NCI-H1417 treated with DMSO at 0.1 percent for 48 hours (cell line): ENCODE measurements around the gene RNF180.
"Not testable (repeated sequence)": the region's sequence is repeated elsewhere in the genome, so short reads cannot be mapped to it uniquely, and the experiment has no call there.

Experiments
- DNase-seq: peaks from one replicate; lab custom pipeline; 2025; lab: John Stamatoyannopoulos, UW

The RNF180 gene

GRCh38 chr5:64285188-64286130 lies 119.8 kb downstream of the RNF180 start:
- no peak for DNase-seq

DNA sequence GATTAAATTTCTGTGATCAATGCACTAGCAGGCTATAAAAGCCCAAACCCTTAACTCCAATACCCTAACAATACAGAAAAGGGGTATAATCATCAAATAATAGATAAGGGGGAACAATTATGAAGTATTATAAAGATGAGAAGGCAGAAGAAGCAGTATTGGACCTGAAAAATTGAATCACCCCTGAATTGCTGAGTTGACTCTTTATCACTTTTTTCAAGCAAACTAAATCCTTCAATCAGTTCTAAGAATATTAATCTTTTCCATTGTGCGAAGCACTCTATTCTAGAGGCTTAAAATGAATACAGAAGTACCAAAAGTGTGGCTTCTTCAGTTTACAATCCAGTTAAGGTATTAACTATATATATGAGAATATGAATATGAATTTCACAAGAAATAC lies 120.7 kb downstream of the RNF180 start:
- no peak for DNase-seq

DNA sequence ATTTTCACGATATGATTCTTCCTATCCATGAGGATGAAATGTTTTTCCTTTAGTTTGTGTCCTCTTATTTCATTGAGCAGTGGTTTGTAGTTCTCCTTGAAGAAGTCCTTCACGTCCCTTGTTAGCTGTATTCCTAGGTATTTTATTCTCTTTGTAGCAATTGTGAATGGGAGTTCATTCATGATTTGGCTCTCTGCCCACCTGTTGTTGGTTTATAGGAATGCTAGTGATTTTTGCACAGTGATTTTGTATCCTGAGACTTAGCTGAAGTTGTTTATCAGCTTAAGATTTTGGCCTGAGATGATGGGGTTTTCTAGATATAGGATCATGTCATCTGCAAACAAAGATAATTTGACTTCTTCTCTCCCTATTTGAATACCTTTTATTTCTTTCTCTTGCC lies 122.9 kb downstream of the RNF180 start:
- not testable (repeated sequence) for DNase-seq

DNA sequence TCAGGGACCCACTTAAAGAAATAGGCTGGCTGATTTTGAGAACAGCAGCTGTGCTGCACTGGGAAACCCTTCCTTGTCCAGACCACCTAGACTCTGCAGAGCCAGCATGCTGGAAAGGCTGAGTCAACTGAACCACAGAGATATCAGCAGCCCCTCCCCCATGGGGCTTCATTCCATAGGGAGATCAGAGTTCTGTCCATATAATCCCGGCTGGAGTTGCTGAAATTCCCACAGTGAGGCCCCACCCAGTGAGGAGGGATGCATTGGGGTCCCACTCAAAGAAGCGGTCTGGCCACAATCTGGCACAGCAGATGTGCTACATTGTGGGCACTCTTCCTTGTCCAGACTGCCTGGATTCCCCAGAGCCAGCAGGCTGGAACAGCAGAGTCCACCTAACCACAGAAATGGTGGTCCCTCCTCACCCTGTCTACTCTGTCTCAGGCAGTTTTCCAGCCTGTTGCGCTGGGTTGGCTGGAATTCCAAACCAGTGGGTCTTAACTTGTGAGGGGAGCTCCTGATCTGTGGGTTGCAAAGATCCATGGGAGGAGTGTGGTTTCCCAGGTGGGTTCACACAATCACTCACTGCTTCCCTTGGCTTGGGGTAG lies 127.1 kb downstream of the RNF180 start:
- no peak for DNase-seq

DNA sequence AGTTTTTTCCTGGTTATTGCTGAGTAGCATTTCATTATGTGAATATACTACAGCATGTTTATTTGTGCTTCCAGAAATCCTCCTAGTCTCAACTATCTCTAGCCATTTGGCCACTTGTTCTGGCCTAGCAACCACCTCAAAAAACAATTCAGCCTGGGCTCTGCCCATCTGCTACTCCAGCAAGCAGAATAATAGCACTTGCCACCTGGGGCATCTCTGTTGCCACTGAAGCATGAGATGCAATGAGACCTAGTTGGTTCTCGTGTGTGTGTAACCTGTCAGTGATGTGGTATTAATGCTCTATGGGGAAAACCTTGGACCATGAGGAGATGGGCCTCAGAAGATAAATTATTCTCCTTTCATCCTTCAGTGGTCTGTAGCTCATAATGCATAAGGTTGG lies 129.5 kb downstream of the RNF180 start:
- DNase-seq, result no peak

- DNase-seq, result no peak
These were observed 132.9 kb downstream of the RNF180 start for GRCh38 chr5:64298586-64298985.

- no peak for DNase-seq
These were observed 134.2 kb downstream of the RNF180 start for GRCh38 chr5:64299805-64300204.

DNA sequence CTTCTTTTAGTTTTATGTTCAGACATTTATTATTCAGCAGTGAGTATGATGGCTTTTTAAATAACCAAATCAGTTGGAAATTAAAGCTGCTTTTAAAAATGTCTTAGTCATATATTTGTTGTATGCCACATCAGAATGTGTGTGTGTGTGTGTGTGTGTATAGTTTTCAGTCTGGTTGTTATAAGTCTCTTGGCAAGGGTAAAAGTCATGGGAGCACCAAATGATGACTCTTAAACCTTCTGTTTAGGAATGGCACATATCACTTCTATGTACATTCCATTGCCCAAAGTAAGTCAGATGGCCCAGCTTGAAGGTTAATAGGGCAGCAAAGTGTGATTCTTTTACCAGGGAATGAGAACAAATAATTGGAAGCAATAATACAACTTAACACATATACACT lies 135.9 kb downstream of the RNF180 start:
- DNase-seq, result no peak

- DNase-seq, result no peak
These were observed 142.5 kb downstream of the RNF180 start for GRCh38 chr5:64308135-64308534.

DNA sequence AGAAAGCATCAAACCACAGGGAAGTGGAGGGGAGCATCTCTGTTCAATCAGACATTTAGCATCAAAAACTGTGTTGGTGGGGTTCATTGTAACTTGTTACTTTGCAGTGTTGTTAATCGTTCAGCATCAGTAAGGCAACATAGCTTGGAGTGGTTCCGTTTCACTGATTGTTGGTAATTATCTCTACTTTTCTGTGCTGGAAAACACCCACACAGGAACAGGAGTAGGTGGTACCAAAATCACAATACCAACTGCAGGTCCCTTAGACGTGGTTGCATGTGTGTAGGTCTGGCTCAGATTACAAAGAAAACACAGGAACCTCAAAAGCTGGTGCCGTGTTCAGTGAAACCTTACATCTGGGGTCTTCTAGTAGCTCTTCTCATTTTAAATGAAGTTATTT lies 146.8 kb downstream of the RNF180 start:
- DNase-seq, result no peak

DNA sequence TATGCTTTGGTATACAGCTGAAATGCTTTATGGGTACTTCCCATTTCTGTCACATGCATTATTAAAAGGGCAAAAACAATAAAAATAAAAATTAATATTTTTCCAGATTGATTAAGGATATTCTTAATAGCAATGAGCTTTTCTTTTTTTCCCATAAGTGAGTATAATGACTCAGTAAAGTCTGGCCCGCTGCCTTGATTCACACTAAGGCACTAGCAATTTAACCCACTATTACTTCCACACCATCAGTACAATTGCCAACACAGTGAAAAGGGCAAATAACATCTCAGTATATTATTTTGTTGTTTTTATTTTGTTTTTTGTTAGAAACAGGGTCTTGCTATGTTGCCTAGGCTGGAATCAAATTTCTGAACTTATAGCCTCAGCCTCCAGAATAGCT lies 150.1 kb downstream of the RNF180 start:
- DNase-seq, result no peak

DNA sequence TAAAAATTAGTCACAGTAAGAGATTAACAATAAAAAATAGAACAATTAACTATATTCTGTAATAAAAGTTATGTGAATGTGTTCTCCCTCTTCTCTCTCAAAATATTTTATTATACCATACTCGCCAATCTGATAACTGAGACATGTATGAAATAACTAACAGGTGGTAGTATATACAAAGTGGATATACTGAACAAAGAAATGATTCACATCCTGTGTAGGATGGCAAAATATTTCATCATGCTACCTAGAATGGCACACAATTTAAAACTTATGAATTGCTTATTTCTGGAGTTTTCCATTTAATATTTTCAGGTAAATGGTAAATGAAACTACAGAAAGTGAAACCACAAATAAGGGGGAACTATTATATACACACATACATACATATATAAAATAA lies 152.5 kb downstream of the RNF180 start:
- no peak for DNase-seq

- DNase-seq, result no peak
These were observed 157.9 kb downstream of the RNF180 start for GRCh38 chr5:64323591-64323990.

DNA sequence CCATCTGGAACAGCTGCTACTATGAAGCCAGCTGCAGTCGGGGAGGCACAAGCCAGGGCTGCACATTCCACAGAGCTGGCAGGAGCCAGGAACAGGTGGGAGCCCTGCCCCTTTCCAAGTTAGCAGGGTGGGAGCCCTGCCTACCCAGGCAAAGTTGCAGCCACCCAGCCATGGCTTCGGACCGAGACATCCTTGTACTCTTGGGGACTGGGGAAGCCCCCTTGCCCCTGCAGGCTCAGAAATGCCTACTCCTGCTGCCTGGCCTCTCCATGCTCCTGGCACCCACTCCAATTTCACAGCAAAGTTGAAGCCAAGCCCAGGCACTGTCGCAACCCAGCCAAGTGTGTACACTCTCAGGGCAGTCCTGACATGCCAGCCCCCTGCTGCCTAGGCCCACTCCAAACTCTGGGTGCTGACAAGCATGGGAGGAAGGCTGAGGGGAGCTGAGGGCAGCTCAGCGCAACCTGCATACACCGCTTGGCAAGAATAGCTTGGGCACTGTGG lies 165.1 kb downstream of the RNF180 start:
- DNase-seq, result no peak

GRCh38 chr5:64331597-64332277 lies 166.1 kb downstream of the RNF180 start:
- no peak for DNase-seq

DNA sequence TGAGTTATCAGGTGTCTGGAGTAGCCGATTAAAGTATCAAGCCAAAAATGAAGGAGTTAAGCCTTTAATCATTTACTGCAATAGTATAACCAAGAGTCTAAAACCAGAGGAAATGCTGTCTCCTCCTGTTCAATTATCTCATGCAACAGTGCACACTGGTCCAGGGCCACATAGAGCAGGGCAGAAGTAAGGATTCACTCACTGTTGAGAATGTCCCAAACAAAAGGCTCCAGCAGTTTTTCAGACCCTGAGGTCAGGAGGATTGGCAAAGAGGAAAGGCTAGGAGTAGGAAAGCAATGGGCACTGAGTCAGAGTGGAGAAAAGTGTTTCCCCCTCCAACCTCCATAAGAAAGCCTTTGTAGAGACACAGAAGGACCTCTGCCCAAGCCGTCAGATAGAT lies 168.2 kb downstream of the RNF180 start:
- no peak for DNase-seq

- DNase-seq, result no peak
These were observed 174.1 kb downstream of the RNF180 start for GRCh38 chr5:64339769-64340168.

DNA sequence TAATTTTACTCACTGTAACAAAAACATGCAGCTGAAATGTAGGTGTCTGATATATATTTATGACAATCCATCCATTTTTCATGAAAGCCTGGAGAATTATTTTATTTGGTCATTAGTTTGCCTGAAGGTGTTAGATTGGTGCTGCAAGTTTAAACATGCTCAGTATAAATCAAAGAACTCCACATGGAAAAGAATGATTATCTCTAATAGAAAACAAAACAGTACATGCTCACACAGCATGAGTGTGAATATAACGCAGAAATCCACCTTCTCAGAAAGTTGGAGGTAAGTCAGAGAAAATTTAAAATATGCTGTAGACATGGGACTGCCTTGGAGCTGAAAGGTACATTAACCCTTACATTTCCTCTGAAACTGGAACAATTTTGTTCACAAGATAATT lies 174.7 kb downstream of the RNF180 start:
- no peak for DNase-seq

- no peak for DNase-seq
These were observed 175.7 kb downstream of the RNF180 start for GRCh38 chr5:64341340-64341739.

- no peak for DNase-seq
These were observed 178.9 kb downstream of the RNF180 start for GRCh38 chr5:64344501-64344900.

DNA sequence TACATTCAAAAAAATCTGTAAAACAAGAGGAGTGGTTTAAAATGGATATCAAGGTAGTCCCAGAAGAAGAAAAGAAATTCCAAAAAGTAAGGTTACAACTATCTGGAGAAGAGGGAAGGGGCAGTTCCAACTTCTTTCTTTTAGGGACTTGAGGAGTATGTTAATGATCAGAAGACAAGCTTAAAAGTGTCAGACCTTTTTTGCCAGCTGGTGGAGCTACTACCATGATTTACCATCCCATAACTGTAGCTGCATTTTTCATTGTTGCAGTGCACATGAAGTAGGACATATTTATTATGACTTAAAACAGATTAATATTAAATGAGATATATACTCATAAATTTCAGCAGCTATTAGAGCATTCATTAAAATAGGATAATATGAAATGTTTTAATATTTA lies 181.7 kb downstream of the RNF180 start:
- DNase-seq, result no peak

- DNase-seq, result no peak
These were observed 198.8 kb downstream of the RNF180 start for GRCh38 chr5:64364426-64364825.

DNA sequence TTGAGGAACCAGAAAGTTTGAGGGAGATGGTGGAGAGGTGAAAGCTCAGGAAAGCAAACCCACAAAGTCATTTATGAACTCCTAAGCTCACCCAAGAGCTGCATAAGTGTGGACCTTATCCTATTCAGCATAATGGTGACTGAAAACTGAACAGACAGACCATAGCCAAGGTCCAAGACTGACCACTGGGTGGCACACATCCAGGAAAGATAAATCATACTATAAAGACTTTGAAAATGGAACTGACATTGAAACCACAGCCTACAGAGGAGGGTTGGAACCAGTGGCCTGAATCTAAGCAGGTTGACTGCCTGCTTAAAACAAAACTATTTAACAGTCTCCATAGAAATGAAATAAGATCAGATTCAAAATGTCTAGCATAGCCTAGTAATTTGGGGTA lies 219.1 kb downstream of the RNF180 start:
- DNase-seq, result no peak
